SHP77 (cell line): ENCODE data around the gene MGP.

Source experiments
- DNase-seq, 2 experiments: peaks; one replicate each; lab custom pipeline; 2025; lab: John Stamatoyannopoulos, UW

MGP gene

DNA sequence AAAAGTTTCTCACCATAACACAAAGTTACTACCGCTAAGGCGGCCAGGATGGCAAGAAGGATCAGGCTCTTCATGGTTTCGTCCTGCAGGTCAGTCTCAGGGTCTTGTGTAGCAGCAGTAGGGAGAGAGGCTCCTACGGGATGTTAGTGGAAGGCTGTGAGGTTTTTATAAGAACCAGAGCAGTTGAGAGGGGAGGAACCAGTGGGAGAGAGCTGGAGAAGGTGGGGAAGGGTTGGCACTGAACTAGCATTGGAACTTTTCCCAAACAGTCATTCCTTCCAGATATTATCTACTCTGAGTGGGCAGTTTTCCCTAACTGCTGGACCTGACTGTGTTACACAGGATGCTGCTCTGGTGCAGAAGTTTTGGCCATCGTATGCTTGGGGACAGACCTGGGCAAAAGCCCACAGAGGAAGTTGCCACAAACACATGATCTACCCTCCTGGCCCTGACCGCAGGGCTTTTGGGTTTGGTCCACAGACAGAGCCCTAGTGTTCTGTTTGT lies at the start of gene MGP:
TSS of gene MGP (minus strand) at position 137 of the 504 bp plus-strand sequence. CDS start at position 74, 63 bp downstream.
- DNase-seq, result no peak

DNA sequence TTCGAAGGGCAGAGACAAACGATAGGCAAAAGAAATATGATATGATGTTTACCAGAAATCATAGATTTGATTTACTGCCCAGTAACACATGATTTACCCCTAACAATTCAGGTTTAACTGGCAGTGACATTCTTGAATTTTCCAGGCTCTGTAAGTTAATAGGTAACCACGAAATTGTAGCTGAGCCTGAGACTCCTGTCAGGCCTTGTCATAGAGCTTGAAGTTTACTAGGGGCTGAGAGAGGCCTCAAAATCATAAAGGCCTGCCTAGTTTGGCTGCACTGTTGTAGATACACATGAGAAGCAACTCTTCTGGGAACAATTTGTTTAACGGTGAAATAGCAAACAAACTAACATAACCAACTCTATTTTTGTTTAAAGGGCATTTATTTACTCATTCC lies 49.4 kb upstream of the MGP start:
- no peak for DNase-seq

DNA sequence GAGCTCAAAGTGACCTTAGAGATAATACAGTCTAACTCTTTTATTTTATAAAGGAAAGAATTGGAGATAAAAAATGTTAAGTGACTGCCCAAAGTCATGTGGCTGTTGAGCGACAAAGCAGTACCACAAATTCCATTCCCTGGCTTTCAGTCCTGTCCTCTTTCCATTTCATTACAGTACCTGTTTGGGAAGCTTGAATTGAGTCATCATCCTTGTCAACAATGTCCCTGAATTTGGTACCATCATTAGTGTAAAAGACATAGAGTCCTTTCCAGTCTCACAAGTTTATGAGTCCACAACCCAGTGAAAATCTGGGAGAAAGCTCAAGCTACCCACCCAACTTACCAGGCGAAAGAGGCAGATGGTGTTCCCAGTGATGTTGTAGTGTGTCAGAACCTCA lies 48.9 kb upstream of the MGP start:
- DNase-seq, result no peak

DNA sequence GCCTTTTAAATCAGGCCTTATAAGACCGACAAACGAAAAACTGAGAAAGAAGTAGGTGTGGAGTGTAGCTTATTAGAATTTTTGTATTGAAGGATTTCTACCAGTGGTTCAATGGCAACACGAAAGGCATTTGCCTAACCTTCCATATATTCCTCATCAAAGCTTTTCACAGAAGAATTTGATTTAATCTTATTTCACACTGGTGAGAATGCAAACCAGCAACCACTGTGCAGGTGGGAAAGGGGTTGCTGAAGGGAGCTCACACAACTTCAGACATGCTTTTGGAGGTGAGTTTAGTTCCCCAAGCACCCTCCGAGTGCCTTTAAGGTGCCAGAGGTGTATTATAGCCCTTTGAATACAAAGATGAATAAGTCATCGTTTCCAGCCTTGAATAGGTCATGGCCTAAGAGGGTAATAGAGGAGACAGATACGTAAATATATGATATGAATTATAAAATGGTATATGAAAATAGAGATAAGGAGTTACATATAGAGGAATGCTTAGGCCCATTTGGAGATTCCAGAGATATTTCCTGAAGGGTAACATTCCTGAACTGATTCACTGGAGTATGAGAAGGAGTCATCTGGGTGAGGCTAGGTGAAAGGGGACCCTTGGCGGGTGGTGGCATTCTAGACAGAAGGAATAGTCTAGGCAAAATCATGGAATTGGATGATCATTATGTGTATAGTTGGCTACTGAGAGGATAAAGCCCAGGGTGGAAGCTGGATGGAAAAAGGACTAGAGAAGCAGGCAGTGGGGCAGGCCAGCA lies 46.3 kb upstream of the MGP start:
- no peak for DNase-seq

DNA sequence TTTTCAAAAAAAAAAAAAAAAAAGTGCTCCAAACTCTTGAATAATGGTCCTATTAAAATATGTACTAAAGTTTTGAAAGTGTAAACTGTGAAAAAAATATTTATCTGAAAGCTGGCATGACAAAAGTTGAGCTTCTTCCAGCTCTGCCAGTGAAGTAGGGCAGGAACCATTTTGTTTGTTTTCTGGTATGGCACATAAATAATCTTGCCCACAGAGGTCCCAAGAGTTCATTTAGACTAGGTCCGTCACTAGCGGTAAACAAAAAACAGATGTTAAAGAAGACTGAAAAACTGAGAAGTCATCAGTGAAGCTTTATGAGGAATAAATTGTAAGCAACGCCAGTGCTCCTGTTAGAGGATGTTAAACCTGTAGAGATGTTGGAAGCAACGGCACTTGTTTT lies 45.7 kb upstream of the MGP start:
- DNase-seq, result no peak

DNA sequence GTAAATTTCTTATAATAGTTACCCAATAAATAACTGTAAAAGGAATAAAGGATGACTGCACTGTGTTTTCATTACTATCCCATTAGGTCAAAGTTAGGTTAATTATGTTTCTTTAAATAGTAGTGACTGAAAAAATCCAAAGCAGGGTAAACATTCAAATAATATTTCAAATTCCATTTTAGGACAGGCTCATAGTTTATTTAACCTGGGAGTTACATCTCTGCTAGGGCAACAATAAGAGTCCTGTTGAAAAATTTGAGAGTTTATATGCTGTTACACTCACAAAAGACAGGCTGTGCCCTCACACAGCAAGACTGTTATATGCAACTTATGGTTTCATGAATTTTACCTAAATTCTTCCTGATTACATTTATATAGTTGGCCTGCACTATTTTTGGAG lies 44.6 kb upstream of the MGP start:
- DNase-seq, result no peak

DNA sequence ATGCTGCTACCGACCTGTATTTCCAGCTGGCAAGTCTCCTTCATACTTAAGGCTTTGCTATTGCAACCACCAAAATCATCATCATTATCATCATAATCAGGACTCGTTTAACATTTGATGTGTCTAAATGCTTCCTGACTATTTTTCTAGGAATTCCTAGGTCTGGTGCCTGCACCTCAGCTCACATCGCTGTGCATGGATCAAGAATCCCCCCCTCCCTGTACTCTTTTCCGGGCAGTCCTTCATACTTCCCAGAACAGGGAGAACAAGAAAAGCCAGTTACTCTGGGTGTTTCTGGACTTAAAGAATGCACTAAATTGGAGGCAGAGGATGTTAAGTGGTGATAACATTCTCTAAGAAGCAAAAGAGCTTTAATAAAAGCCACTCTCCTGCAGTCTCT lies 43.3 kb upstream of the MGP start:
- no peak for DNase-seq

DNA sequence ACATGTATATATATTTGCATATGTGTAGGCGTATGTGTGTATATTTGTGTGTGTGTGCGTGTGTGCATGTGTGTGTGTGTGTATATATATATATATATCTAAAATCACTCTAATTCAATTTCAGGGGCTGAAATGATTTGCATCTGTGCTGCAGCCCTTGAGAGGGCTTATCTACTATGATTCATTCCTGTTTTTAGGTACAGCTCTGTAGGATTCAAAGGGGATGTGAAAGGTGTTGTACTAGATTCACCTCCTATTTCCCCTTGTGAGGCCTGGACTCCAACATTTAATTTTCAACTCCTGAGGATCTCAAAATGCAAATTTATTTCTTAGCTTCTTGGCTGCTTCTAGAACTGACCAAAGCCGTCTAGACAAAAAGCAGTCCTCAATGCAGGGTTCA lies 41.6 kb upstream of the MGP start:
- DNase-seq, result no peak

DNA sequence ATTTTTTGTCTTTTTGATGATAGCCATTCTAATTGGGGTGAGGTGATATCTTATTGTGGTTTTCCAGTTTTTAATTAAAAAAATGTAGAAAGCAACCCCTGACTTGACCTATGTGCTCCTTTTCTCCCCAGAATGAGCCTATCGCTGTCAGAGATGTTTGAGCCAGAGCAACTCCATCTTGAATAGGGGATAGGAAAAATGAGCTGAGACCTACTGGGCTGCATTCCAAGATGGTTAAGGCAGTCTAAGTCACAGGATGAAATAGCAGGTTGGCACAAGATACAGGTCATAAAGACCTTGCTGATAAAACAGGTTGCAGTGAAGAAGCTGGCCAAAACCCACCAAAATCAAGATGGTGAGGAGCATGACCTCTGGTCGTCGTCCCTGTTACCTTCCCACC lies 38.9 kb upstream of the MGP start:
- no peak for DNase-seq

DNA sequence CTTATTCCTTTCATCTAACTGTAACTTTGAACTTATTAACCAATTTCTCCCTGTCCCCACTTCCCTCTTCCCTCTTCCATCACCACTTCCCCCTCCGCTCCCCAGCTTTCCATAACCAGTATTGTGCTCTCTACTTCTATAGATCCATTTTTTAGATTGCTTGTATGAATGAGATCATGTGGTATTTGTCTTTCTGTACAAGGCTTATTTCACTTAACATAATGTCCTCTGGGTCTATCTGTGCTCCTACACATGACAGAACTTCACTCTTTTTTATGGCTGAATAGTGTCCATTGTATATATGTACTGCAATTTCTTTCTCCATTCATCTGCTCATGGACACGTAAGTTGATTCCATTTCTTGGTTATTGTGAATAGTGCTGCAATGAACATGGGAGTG lies 38.3 kb upstream of the MGP start:
- DNase-seq, result no peak

DNA sequence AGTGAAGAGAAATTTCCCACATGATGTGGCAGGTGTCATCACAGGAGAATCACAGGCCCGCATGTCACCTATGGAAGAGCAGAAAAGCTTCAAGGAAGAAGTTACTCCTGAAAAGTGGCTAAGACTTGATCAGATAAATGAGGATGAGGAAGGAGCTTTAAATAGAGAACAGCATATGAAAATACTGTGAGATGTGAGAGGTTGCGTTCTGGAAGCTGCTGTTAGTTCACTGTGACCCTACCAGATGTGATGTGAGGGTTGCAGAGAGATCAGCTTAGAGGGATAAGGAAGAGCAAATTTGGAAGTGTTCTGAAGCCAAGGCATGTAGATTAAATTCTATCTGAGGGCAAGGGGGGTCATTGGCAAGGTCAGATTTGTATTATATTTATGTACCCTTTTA lies 35.6 kb upstream of the MGP start:
- no peak for DNase-seq

DNA sequence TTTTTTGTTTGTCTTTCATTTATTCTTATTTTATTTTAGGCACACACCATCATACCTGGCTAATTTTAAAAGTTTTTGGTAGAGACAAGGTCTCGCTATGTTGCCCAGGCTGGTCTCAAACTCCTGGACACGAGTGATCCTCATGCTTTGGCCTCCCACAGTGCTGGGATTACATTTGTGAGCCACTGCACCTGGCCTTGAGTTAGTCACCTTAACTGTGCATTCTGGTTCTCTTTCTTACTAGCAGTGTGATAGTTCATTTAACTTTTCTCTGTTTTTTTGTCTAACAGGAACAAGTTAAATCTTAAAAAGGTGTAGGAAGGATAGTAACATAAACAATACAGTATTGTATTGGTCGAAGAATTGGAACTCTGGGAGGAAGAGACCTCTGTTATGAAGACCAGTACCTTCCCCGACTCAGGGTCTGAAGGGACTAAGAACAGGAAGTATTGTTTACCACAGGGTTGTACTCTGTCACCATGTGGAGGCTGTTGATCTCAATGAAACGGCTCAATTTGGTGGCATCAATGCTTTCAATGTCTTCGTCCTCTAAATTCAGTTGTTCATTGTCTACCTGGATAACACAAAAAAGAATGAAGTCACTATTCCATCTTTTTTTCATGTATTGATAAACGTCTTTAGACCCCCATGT lies 34.9 kb upstream of the MGP start:
- no peak for DNase-seq

DNA sequence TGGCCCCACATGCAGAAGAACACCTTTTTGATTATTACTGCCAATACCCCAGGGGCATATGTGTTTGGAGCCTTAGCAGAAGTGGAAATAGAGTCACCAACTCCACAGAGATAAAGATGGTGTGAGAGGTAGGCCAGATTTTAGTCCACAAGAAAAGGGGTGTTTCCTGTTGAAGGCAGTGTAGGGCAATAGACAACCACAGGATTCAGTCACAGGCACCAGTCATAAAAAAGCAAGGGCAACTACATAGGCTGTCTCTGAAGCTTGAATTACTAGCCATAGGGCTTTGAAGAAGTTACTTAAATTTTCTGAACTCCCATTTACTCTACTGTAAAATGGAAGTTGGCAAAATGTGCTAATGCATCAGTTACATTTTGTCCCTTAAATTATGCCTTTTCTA lies 33.8 kb upstream of the MGP start:
- no peak for DNase-seq

DNA sequence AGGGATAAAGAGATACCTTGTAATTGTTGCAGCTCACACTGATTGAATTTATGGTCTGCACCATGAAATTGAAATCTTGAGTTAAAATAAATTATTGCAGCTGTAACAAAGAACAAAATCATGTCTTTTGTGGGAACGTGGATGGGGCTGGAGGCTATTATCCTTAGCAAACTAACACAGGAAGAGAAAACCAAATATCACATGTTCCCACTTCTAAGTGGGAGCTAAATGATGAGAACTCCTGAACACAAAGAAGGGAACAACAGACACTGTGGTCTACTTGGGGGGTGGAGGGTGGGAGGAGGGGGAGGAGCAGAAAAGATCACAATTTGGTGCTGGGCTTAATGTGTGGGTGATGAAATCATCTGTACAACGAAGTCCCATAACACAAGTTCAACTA lies 30.1 kb upstream of the MGP start:
- no peak for DNase-seq

DNA sequence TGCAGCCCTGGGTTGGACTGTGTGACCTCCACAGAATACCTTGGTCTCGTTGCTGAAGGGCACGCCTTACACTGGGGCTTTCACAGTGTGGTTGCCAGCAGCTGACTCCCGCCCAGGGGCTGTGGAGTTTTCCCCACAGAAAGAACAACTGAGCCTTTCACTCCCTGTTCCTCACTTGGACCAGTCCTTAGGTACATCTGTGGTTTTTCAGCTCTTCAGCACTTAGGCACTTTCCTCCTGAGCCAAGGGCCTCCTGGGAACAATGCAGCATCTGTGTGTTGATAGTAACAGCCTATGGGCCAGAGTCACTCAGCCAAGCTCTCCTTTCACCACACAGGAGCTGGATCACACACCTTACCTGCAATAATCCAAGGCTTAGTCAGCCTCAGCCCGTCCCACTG lies 27.7 kb upstream of the MGP start:
- DNase-seq, result no peak

DNA sequence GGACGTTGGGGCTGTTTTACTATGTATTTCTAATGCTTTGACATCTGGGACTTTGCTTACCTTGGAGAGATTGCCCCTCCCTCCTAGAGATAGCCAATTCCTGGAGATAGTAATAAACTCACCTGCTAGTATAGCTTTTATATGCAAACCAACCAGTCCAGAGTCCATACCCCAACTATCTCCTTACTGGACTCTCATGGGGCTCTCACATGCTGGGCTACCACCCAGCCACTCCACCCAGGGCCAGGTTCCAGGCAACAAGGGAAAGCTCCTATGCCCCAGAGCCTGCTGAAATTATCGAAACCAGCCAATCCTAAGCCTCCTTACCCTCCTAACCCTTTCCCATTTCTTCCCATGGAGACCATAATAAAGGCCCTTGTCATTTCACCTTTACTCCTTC lies 25.5 kb upstream of the MGP start:
- no peak for DNase-seq

DNA sequence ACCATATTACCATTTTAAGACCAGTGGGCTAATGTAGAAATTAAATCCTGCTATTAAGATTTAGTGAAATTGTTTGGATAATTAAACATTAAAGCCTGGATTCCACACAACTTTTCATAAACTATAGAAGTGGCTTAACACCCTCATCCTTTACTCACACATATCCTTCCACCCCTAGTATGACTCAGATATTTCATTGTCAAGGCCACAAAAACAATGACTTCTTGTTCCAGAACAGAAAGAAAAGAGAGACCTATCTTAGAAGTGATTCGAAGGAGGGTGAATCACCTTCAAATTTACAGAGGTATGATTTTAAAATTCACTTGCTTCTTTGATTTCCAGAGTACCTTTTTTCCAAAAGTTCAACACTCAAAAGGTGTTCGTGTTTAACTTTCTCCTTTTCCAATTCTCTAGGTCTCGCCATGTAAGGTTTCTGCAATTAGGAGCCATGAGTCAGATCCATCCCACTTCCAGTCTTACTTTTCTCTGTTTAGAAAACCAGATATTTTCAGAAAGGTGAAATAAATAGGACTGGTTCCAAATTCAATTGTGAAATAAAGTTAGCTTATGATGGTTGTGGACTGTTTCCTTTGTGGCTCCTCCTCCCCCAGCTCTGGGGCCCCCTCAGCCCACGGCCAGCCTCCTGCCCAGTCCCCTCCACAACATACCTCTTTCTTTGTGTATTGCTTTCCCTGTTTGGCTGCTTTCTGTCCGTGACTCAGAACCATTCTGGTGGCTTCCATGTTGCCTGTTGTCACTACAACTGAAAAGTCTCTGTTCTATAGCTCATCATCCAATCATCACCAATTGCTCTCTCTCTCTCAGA lies 24.6 kb upstream of the MGP start:
- DNase-seq, result no peak

DNA sequence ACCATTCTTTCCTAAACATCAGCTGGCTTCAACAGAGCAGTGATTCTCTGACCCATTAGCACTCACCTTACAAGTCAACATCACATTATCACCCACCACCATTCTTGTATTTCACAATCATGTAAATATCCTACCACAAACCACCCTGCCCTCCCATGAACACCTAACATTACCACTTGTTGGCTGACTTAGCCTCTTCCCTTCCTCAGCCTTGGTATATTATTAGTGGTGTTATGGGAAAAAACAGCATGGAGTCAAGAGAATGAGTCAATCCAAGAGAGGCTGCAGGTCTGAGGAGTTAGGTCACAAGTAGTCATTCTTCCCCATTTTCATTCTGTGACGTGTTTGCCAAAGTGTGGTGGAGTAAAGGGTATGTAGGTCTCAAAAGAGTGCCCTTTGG lies 22.3 kb upstream of the MGP start:
- DNase-seq, result no peak

DNA sequence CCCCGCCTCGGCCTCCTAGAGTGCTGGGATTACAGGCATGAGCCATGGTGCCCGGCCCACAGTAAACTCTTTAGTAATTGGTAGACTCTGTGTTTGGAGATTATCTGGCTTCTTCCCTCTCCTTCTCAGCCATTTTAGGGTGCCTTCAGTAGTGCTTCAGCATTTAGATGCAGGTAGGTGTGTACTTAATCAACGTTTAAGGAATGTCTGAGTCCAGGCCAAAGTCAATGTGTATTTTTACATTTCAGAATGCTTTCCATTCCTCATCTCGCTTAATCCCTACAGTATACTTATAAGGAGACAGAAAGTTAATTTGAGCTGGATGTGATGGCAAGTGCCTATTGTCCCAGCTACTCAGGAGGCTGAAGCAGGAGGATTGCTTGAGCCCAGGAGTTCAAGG lies 20.5 kb upstream of the MGP start:
- DNase-seq, result no peak

DNA sequence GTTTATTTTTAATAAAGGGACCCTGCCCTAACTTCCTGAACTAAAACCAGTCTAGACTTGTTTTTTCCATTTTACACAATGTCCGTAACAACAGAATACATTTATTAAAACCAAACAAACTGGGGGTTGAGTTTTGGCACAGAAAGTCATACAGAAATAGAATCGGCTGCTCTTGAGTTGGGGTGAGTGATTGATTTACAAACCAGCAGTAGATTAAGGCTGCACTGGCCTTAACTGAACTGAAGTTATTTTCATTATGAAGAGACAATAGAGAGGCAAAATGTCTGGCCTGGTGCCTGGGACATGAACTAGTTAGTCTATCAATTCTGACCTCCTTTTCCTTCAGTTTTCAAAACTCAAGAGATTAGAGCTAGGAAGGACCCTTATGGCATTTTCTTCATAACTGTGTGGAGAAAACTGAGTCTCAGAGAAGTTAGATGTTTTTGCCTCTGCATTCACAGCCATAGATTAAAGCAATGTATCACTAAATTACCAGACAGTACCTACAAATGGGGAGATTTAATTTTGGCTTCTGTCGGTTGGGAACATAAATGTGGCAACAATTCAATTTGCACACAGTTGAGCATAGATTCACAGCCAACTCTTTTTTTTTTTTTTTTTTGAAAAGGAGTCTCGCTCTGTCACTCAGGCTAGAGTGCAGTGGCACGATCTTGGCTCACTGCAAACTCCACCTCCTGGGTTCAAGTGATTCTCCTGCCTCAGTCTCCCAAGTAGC lies 19.8 kb upstream of the MGP start:
- no peak for DNase-seq

DNA sequence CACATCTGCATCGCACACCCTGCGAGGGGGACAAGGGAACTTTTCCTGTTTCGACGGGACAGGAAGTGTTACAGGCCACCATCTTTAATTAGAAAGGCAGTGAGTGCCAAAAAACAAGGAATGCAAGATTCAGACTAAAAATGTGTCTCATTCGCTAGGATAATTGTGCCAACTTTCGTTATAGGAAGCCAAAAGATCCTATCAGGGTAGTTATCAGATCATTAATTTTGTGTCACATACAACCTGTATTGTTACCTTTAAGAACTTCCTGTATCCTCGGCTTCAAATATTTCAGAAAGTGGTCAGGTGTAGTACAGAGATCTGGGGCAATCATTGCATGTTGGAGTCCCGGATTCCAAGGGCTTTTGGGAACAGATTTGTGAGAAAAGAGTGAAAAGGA lies 19.2 kb upstream of the MGP start:
- no peak for DNase-seq

DNA sequence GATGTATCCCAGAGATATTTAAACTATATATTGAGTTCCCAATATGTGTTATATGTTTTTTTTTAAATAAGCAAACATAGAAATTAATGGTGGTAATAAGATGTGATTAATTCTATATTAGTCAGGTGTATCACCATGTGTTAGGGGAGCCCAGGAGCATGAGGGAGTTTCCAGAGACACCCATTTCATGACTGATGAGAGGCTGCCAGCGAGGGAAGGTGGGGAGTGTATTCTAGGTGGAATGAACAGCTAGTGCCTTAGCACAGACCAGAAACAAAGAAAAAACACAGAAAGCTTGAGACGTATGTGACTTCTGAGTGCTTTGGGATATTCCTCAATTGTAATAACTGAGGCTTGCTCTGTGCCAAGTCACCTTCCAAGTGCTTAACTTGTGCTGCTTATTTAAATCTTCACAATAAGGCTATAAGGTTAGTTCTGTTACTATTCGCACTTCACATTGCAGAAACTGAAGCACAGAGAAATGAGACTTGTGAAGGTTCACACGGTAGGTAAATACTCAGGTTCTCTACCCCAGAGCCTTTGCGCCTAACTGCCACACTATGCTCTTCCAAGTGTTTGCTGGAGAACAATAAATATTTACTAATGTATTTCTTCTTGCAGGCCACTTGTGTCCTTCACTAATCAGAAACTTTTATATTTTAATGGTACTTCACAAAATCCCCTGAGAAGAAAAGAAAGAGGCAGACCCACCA lies 17.9 kb upstream of the MGP start:
- DNase-seq, result no peak
